DND-41 (cell line): ENCODE measurements around the gene STN1.

Experiments used
- ATAC-seq: fragments of 200-7000 bp; cut with Tn5 transposase; 3 replicates; pipeline ENCODE4 v1.9.1; 2021; ENCODE audit warnings: low read depth; ENCODE audit not compliant: insufficient read depth
- DNase-seq: peaks from one replicate; pipeline ENCODE4 v3.0.0-alpha.2; 2020
- H2AFZ ChIP-seq: 2 replicates; pipeline ENCODE4 v1.6.0; 2012; ENCODE audit warnings: low read depth, low read length
- H3K27ac ChIP-seq: 2 replicates; pipeline ENCODE4 v1.5.1; 2012; ENCODE audit warnings: low read length, inconsistent platforms
- H3K27me3 ChIP-seq: fragments of 200-600 bp; sonication (generic); 2 replicates; pipeline ENCODE4 v1.6.0; 2012; ENCODE audit warnings: low read length, mild to moderate bottlenecking, inconsistent platforms; ENCODE audit not compliant: insufficient read depth, poor library complexity
- H3K36me3 ChIP-seq: 2 replicates; pipeline ENCODE4 v1.5.1; 2012; ENCODE audit warnings: low read length, inconsistent platforms; ENCODE audit not compliant: insufficient read depth
- H3K4me1 ChIP-seq: 2 replicates; pipeline ENCODE4 v1.5.1; 2012; ENCODE audit warnings: mild to moderate bottlenecking, low read length; ENCODE audit not compliant: insufficient read depth
- H3K4me2 ChIP-seq: 2 replicates; pipeline ENCODE4 v1.6.0; 2012; ENCODE audit warnings: mild to moderate bottlenecking, moderate library complexity, low read length, inconsistent platforms; ENCODE audit not compliant: insufficient read depth
- H3K4me3 ChIP-seq, 2 experiments: fragments of 200-600 bp in 1 of 2; shearing (Covaris generic) in 1 of 2; 2 replicates each; pipeline ENCODE4 v1.5.1; 2012 to 2016; ENCODE audit warnings: inconsistent platforms in 2 of 2, low read length in 2 of 2, mild to moderate bottlenecking in 2 of 2, low read depth in 1 of 2, moderate library complexity in 1 of 2
- H3K79me2 ChIP-seq: 2 replicates; pipeline ENCODE4 v1.6.0; 2012; ENCODE audit warnings: low read length, inconsistent platforms; ENCODE audit not compliant: insufficient read depth
- H3K9ac ChIP-seq: 2 replicates; pipeline ENCODE4 v1.6.0; 2012; ENCODE audit warnings: low read depth, mild to moderate bottlenecking, inconsistent platforms, low read length, moderate library complexity
- H3K9me3 ChIP-seq: 2 replicates; pipeline ENCODE4 v1.5.1; 2012; ENCODE audit warnings: low read length, moderate library complexity, mild to moderate bottlenecking, inconsistent platforms; ENCODE audit not compliant: insufficient read depth, severe bottlenecking
- H4K20me1 ChIP-seq: 2 replicates; pipeline ENCODE4 v1.6.0; 2012; ENCODE audit warnings: low read length; ENCODE audit not compliant: insufficient read depth
- EZH2 ChIP-seq: IDR thresholded peaks from 3 replicates; pipeline ENCODE4 v1.6.1; 2012; ENCODE audit warnings: borderline replicate concordance, low read depth, mild to moderate bottlenecking, moderate library complexity, low read length, inconsistent platforms; ENCODE audit not compliant: severe bottlenecking
- TF ChIP-seq, protein P1 (sequence below): IDR thresholded peaks from 2 replicates; pipeline ENCODE4 v1.5.1; 2012; ENCODE audit warnings: borderline replicate concordance, low read length, moderate library complexity, mild to moderate bottlenecking; ENCODE audit not compliant: poor library complexity, severe bottlenecking; ENCODE audit errors: extremely low read depth

STN1 gene

GRCh38 chr10:103917302-103918052 is 507 bp downstream of the STN1 start:
- peak; percentile 31 for ATAC-seq
- peak overlapping the region; percentile 95 for H3K27ac ChIP-seq
- H3K4me1 ChIP-seq: peaks cover 34% of the 10 kb centered on the region
- no peaks in the 10 kb centered on the region for H4K20me1 ChIP-seq
- peaks cover 32% of the 10 kb centered on the region for H3K79me2 ChIP-seq
- no peaks in the 10 kb centered on the region for H3K27me3 ChIP-seq
- H3K36me3 ChIP-seq: peaks cover 15% of the 10 kb centered on the region
- peaks cover 6% of the 10 kb centered on the region for H3K9me3 ChIP-seq
- H3K4me2 ChIP-seq: peak overlapping the region; percentile 97
- peak overlapping the region; percentile 72 to 86 for H3K4me3 ChIP-seq
- no peak for DNase-seq
- TF ChIP-seq, protein P1, sequence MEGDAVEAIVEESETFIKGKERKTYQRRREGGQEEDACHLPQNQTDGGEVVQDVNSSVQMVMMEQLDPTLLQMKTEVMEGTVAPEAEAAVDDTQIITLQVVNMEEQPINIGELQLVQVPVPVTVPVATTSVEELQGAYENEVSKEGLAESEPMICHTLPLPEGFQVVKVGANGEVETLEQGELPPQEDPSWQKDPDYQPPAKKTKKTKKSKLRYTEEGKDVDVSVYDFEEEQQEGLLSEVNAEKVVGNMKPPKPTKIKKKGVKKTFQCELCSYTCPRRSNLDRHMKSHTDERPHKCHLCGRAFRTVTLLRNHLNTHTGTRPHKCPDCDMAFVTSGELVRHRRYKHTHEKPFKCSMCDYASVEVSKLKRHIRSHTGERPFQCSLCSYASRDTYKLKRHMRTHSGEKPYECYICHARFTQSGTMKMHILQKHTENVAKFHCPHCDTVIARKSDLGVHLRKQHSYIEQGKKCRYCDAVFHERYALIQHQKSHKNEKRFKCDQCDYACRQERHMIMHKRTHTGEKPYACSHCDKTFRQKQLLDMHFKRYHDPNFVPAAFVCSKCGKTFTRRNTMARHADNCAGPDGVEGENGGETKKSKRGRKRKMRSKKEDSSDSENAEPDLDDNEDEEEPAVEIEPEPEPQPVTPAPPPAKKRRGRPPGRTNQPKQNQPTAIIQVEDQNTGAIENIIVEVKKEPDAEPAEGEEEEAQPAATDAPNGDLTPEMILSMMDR: peak; percentile 19
- TF ChIP-seq EZH2: no peak
- peak overlapping the region; percentile 97 for H2AFZ ChIP-seq
- peak overlapping the region; percentile 91 for H3K9ac ChIP-seq

DNA sequence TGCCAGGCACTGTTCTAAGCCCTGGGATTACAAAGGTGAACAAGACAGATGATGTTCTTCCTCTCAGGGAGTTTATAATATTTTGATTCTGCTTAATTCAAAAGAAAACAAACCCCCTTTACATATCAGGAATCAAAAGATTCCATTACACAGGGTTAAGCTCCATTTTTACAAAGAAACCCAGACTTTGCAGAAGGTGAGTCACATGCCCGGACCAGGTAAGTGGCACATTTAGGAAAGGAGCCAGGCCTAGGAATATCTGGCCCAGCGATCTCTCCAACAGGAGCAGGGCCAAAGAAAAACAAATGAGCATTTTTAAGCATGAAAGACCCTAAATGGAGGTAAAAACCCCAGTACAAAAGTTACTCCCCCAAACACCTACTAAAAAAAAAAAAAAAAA is 1.1 kb downstream of the STN1 start:
- Histone ChIP-seq H3K9ac (peak overlapping the region; percentile 91), H3K27ac (peak overlapping the region; percentile 95), H4K20me1 (no peaks in the 10 kb centered on the region), H3K27me3 (no peaks in the 10 kb centered on the region), H3K4me2 (peak overlapping the region; percentile 97), H3K79me2 (peaks cover 33% of the 10 kb centered on the region), H2AFZ (peak overlapping the region; percentile 97; the same call in 1 of the 2 replicates), H3K9me3 (peaks cover 6% of the 10 kb centered on the region), H3K4me3 (peak overlapping the region; percentile 72 to 86), H3K4me1 (peaks cover 39% of the 10 kb centered on the region), H3K36me3 (peaks cover 15% of the 10 kb centered on the region)
- DNase-seq (no peak), ATAC-seq (no peak)
- TF ChIP-seq, protein P1: no peak
- TF ChIP-seq EZH2: no peak

GRCh38 chr10:103916254-103916653 is 1.7 kb downstream of the STN1 start:
- Histone ChIP-seq H3K27me3 (no peaks in the 10 kb centered on the region), H3K79me2 (peaks cover 36% of the 10 kb centered on the region), H3K36me3 (peaks cover 15% of the 10 kb centered on the region), H3K4me1 (peaks cover 45% of the 10 kb centered on the region), H4K20me1 (no peaks in the 10 kb centered on the region), H3K4me2 (peak overlapping the region; percentile 97), H3K4me3 (peak overlapping the region in 1 of 2 experiments; percentile 86; a peak in 2 of 4 replicates), H3K27ac (peak overlapping the region; percentile 95; the same call in 1 of the 2 replicates), H2AFZ (no peak overlapping the region), H3K9ac (peak overlapping the region; percentile 91; the same call in 1 of the 2 replicates), H3K9me3 (peaks cover 6% of the 10 kb centered on the region)
- ATAC-seq (no peak), DNase-seq (no peak)
- no peak for TF ChIP-seq EZH2
- TF ChIP-seq, protein P1: no peak
